HL-60/S4 treated with retinoic acid at 250 ng/mL for 4 days and 3 days (cell line): Measurements from ENCODE around the gene ELAVL3.

Experiments used
- in situ Hi-C: fragments of 300-500 bp; cut with MboI; formaldehyde crosslinking; loops from 2 replicates; pipeline ENCODE4 v1.7.0; 2022; ENCODE audit warnings: low sequenced_read_pairs

The ELAVL3 gene

DNA sequence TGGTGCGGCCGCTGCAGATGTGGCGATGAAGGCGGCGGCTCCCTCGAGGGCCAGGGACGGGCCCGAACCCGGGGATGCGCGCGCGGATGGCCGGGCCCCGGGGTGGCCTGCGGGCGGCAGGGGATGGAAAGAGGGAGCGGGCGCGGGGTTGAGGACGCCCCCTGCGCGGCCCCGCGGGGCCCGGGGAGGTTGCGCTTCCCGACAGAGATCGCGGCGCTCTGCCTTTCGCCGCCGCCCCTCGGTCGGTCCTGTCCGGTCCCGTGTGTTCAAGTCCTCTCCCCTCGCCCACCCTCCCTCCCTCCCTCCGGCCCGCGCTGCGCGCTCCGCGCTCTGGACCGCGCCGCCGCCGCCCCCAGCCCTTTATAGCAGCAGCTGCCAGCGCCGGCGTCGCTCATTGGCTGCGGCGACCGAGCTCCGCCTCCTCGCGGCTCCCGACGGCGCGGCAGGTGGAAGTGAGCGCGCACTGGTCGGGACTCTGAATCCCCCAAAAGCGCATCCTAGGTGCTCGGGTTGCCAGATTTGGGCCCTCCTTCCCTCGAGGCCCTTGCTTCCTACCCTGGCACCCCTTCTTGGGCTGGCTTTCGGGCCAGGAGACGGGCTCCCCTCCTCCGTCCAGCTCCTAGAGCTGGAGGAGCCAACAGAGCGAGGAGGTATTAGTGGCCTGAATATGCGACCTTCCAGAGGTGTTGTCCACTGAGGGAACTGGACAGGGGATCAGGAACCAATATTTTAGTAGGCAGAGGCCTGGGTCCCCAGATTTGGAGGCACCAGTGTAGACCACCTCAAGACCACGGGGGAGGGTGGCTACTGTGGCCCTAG is at the start of gene ELAVL3:
TSS of gene ELAVL3 (minus strand) at position 332 of the 819 bp plus-strand sequence. CDS start 438 bp downstream, outside the sequence.
- in situ Hi-C loops = no loop called here

DNA sequence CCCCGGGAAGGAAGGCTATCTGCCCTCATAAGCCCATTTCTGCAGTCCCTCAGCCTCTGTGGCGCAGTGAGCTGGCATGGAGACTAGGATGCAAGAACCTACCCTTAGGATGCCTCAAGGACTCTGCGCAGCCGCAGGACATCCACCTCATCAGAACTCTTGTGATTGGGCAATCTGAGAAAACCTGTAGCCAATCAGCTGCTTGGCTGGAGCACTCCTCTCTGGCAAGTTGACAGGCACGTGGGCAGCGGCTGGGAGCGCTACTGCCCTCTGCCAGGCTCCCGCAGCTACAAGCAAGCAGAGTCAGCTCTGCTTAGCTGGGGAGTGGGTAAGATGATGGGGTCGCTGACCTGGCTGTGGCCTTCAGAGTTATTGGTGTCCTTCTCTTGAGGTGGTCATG is 49.6 kb upstream of the ELAVL3 start:
- in situ Hi-C loops = no loop called here

DNA sequence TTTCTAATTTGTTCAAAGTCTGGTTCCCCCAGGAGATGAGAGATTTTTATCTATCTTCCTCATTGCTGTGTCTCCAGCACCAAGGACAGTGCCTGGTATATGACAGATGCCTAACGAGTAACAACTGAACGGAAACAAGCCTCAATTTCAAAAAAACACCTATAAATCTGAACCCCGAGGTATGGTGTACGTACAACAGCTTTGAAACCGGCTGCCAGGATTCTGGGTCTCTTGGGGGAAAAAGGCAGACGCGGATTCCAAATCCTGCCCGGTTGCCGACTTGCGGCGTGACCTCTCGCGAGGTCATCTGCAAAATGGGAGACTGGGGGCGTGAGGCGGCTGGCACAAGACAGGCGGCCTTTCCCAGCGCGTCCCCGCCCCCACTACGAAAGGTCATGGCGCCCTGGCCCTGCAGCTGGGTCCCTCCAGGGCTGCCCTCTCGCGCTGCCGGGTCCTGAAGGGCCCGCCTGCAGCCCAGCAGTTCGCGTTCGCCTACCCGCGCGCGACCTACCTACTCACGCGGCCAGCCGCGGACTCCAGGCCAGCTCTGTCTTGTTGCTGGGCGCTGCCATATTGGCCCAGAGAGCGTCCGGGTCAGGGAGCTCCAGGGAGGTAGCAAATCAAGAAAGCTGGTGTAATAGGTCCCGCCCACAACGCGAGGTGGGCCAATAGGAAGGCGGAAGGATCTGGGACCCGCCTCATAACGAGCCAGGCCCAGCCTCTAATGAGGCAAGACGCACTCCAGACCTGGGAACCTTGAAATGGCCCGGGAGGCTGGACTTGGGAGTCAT is 47.9 kb upstream of the ELAVL3 start, which contains the start of gene ECSIT:
TSS of gene ECSIT (minus strand) at position 584 of the 791 bp plus-strand sequence. CDS start 9,964 bp downstream, outside the sequence.
- in situ Hi-C loops = no loop called here

DNA sequence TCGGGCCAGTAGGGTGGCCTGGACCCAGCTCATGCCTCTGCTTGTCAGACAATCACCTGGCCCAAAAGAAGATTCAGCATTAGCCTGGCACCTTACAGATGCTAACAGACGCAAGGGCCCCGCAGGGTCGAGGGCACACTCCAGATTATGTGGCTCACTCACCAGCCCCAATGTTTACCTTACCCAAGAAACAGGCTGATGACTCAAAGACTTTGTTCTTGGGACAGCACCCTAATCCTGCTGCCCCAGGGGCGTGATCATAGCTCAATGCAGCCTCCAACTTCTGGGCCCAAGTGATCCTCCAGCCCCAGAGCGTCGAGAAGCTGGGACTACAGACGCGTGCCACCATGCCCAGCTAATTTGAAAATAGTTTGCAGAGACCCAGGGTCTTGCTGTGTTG is 38.3 kb upstream of the ELAVL3 start:
- in situ Hi-C loops = no loop called here

DNA sequence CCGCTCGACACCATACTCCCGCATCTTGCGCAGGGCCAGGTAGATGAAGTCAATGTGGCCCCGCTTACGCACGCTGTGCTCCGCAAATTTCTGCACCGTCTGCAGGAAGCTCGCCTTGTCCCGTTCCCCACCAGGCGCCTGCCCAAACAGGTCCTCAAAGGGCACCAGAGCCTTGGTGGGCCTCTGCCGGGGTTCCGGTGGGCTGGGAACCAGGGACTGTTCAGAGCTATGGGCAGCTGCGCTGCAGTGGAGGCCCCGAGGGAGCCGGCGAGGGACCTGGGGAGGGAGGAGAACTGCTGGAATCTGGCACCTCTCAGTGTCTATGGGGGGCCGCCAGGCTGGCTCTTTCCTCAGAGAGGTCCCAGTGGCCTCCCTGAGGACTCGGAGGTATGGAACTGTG is 33.1 kb upstream of the ELAVL3 start:
- in situ Hi-C loops = no loop called here

DNA sequence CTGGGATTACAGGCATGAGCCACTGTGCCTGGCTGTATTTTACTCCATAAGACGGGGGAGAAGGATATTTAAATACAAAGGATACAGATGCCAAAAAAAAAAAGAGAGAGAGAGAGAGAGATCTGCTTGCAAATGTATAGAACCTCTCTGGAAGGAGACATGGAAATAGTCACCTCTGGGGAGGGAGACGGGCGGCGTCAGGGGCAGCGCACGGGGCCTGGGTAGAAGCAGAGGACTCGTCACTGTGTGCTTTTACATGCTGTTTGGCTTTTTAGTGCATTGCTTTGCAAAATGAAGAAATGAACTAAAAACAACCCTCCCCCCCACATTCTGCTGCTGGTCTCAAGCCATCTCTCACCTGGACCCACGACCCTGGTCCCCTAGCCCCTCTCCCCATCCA is 29.6 kb upstream of the ELAVL3 start:
- in situ Hi-C loops = no loop called here

DNA sequence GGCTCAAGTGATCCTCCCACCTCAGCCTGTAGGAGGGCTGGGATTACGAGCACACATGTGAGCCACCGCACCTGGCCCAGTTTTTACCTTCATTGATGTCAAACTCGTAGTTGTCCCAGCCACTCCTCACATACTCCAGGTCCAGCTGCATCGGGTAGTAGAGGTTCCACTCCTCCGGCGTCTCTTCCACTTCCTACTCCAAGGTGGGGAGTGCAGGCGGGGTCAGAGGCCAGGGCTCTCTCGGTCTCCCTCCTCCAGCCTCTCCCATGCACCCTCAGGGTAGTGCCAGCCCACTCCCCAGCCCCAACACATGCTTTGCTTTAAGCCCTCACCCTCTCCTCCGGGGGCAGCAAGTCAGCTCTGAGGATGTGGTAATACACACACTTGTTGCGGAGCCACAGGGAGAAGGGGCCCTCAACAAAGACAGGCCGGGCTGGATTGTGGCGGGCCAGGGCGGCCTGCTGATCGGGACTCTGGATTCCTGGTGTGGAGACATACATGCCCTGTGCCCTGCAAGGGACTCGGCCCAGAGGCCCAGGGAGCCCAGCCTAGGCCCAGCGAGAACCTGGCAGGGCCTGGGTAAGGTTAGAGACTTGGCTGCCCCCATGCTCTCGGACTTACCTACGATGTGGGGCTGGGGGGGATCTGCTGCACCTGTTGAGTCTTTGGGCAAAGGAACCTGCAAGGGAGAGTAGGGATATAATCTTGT is 26.7 kb upstream of the ELAVL3 start:
- in situ Hi-C loops = no loop called here

DNA sequence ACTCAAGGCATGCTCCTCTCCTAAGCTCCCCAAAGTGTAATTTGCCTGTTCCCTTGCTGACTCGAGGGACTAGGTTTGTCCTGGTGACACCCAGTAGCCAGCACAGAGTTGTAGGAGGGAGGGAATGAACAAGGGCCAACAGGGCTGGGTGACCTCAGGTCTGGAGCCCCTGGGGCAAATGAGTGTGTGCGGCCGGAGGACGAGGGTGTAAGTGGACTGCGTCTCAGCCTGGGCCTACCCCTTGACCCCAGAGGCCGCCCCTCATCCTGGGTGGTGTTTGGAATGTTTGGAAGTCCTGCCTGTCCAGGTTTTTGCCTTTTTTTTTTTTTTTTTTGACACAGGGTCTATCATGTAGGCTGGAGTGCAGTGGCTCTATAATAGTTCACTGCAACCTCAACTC is 26.1 kb upstream of the ELAVL3 start:
- in situ Hi-C loops = no loop called here

DNA sequence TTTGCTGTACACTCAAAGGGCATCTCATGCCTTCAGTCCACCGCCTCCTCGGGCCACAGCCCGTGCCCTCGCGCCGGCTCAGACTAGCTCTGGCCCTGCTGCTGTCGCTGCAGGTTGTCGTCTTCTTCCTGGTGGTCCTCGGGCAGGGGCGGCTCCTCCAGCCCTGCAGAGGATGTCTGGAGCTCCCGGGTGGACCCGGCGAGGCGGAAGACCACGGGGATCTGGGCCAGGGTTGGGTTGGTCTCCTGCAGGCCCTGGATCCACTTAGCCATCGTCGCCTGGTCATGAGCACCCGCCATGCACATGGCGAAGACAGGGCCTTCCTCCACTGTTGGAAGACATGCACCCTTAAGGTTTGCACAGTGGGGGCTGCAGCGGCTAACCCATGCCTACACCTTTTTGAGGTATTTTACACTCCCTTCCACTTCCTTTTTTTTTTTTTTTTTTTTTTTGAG is 25.3 kb upstream of the ELAVL3 start:
- in situ Hi-C loops = no loop called here

DNA sequence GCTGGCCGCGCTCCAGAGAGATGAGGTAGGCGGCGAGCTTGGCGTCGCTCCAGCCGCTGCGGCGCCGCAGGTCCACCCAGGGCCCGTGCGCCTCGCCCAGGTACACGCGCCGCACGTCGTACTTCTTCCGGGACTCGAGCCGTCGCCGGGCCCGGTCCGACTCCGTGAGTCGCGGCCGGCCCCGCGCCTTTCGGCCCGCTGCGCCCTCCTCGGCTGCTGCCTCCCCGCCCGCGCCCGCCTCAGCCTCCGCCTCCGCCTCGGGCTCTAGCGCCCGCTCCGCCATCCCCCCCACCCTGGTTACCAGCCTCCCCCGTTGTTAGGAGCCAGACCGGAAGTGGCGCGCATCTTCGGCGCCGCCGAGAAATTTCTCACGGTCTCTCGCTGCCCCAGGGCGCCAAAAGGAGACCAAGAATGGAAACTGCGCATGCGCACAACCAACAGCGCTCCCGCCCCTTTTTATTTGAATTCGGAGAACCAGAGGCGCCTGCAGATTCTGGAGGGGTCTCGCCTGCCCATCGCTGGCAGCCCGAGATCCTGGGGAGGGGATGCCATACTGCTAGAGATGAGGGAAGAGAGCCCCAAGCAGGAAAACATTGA is 24.8 kb upstream of the ELAVL3 start, which contains the start of gene ZNF653:
TSS of gene ZNF653 (minus strand) at position 336 of the 597 bp plus-strand sequence. CDS start at position 283, 53 bp downstream.
- in situ Hi-C loops = no loop called here

DNA sequence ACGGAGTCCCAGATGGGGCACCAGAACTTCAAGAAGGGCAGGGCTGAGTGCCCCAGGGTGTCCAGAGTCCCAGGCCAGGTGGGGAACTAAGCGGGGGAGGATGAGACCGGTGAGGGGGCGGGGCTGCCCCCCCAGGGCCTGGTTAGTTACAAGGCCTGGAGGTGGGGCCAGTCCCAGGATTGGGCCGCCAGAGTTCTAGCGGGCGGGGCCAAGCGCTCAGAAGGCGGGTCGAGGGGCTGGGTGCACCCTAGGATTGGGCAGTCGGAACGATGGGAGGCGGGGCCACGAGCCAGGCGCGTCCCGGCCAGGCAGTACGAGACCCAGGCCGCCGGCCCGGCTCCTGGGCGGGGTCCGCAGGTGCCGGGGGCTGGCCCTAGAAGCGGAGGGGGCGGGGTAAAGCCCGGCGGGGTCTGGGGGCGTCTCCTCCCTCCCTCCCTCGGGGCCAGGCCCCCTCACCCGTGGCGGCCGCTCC is 24.2 kb upstream of the ELAVL3 start:
- in situ Hi-C loops = no loop called here

DNA sequence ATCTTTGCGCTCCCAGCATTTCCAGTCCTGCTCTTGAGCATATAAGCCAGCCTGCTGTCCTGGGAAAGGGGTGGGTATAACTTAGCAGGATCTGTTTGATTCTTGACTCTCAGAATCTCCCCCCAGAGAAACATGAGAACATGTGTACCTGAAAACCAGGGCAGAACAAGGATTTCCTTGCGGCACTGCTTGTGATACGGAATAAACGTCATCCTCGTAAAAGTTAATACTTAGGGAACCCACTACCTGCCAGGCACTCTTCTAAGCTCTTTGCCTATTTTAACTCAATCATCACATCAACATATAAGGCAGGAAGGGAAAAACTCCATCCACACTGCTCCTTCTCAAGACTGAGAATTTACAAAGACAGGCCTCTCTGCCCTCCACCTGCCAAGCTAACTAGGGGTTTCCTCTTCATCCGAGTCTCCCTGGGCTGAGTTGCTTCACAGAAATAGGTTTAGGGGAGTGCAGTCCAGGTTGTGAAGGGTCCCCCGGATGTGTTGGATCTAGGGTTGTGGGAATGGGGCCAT is 23.7 kb upstream of the ELAVL3 start:
- in situ Hi-C loops = no loop called here

DNA sequence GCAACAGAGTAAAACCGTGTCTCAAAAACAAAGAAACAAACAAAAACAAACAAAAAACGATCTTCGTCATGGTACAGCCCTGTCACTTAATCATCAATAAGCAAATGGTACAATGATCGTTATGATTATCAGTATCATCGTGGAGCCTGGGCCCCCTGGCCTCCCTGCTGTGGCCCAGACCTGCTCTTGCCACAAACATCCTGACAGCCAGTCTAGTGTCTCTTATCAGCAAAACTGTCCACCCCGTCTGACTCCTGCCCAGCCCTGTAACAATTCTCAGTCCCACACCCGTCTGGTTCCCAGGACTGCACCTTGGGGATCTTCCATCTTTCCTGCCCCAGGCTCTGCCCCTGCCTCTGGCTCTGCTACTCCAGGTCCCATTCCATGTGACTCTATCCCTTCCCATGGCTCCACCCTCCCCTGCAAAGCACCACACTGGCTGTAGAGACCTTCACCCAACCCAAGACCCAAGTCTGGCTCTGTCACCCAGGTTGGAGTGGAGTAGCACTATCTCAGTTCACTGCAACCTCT is 19.1 kb upstream of the ELAVL3 start:
- in situ Hi-C loops = no loop called here

DNA sequence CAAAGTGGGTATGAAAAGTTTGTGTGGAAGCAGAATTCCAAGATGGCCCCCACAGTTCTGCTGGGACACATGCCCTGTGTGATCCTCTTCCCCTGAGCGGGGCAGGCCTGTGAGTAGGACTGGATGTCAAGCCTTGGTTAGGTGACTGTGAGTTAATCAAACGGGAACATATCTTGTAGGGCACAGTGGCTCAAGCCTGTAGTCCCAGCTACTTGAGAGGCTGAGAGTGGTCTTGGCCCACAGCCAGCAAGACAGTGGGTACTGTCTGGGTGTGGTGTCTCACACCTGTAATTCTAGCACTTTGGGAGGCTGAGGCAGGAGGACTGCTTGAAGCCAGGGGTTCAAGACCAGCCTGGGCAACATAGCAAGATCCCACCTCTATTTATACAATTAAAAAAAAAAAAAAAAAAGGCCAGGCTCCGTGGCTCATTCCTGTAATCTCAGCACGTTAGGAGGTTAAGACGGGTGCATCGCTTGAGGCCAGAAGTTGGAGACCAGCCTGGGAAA is 18.4 kb upstream of the ELAVL3 start:
- in situ Hi-C loops = no loop called here

DNA sequence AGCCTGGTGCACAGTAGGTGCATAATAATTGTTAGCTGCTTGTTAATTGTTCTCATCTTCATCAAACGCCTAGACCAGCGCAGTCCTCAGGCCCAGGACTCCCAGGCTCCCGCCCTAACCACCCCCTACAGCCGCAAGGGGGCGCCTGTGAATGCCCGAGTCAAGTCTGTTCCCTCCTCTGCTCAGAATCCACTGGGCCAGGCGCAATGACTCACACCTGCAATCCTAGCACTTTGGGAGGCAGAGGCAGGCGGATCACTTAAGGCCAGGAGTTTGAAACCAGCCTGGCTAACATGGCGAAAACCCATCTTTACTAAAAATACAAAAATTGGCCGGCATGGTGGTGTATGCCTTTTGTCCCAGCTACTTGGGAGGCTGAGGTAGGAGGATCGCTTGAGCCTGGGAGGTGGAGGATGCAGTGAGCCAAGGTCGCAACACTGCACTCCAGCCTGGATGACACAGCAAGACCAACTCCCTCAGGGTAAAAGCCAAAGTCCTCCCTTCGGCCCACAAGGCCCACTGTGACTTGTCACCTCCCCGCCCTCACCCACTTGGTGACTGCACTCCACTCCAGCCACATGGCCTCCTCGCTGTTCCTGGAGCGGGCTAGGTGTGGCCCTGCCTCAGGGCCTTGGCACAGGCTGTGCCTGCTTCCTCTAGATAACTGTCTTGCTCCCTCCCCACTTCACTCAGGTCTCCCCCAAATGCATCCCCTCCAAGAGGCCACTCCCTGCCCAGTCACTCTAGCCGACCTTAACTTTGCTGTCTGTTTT is 15.7 kb upstream of the ELAVL3 start:
- in situ Hi-C loops = no loop called here

DNA sequence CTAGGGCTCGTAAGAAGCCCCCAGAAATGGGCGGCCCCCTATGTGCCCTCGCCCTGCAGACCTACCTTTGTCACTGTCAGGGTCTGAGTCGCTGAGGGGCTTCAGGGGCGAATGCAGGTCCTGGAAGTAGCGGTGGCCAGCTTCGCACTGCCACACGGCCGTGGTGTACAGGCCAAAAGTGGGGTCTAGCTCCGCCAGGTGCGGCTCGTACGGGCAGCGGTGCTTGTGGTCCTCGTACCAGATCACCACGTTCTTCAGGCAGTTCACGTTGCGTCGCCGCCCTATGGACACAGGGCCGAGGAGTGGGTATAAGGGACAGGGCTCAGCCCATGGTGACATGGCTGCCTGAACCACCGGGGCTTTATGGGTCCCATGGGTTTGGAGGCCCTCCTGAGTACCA is 15.0 kb upstream of the ELAVL3 start:
- in situ Hi-C loops = no loop called here

DNA sequence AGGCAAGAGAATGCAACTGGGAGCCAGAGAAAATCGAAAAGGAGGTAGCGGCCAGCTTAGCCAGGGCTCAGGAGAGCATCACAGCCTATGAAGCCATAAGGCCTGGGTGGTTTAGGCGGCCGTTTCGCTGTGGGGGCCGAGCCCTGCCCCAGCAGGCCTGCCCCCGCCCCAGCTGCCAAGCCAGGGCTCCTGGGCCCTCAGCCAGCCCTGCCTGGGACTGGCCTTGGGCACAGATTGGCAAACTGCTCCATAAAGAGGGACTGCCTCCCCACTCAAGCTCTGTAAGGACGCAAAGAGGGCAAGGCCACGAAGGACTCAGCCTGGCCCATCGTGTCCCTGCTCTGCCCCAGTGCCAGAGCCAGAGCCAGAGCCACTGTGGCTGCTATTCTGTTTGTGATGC is 14.6 kb upstream of the ELAVL3 start:
- in situ Hi-C loops = no loop called here

DNA sequence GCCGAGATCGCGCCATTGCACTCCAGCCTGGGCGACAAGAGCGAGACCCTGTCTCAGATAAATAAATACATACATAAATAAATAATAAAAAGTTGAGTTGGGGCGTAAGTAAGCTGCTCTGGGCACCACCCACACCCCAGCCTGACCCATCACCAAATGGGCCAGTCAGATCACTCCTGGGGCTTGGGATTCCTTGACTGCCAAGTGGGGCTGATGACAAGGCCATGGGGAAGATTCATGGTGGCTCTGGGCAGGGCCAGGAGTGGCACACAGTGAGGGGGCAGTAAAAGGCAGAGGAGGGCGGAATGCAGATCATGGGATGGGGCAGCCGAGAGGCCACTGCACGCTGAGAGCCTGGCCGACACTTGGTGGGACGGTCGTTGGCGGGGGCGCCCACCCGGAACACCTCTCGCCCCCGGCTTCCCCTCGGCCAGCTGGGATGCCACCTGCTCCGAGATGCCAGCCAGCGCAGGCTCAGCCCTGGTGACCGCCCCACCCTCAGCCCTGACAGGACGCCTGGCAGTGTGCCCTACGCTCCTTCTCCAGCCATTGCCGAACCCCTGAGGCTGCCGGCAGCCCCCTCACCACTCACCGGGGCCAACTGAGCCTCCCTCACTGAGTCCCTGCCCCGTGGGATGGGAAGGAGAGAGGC is 13.9 kb upstream of the ELAVL3 start:
- in situ Hi-C loops = no loop called here

DNA sequence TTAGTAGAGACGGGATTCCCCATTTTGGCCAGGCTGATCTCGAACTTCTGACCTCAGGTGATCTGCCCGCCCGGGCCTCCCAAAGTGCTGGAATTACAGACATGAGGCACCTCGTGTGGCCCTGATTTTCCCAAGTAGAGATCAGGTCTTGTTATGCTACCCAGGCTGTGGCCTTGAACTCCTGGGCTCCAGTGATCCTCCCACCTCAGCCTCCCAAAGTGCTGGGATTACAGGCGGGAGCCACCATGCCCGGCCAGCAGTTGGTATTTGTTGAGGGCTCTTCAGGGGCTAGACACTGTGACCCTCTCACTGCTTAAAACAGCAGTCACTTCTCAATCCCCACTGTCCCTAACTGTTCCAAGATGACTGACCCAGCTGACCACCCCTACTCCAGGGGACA is 8.5 kb upstream of the ELAVL3 start:
- in situ Hi-C loops = no loop called here
